ENCODE data around the gene EML4.

- TF ChIP-seq CTCF (IDR thresholded peaks at IDR 0.05) (no peak), POLR2AphosphoS5 (IDR thresholded peaks at IDR 0.05) (no peak), EP300 (IDR thresholded peaks at IDR 0.05) (no peak), POLR2A (IDR thresholded peaks at IDR 0.05; ENCODE audit: low read depth) (no peak)
Observed at GRCh38 chr2:42334220-42334619, 165.1 kb downstream of the EML4 start.
